ENCODE data around the gene TXNDC11.

- TF ChIP-seq SMC3 (conservative IDR thresholded peaks at IDR 0.05; ENCODE audit: insufficient read depth, low read depth, low read length) (no peak), CTCF (IDR thresholded peaks at IDR 0.05 in 2 of 3, conservative IDR thresholded peaks at IDR 0.05 in 1 of 3; ENCODE audit: insufficient read depth in 2 of 3, low read depth in 1 of 3, low read length in 3 of 3) (no peak), HNRNPH1 (optimal IDR thresholded peaks at IDR 0.05; ENCODE audit: low read depth, low read length) (no peak), ADNP (tag; IDR thresholded peaks at IDR 0.05) (no peak), ZNF121 (CRISPR knock-in tag; conservative IDR thresholded peaks at IDR 0.05) (no peak), RAD51 (IDR thresholded peaks at IDR 0.05; ENCODE audit: borderline replicate concordance, low read depth) (no peak), SP1 (CRISPR knock-in tag; IDR thresholded peaks at IDR 0.05) (no peak), FOXK2 (conservative IDR thresholded peaks at IDR 0.05 in 1 of 2, IDR thresholded peaks at IDR 0.05 in 1 of 2; ENCODE audit: low read depth in 2 of 2) (no peak), MBD1 (CRISPR knock-in tag; IDR thresholded peaks at IDR 0.05) (no peak), MXI1 (IDR thresholded peaks at IDR 0.05; ENCODE audit: low read depth, low read length) (no peak), ZFP36 (IDR thresholded peaks at IDR 0.05; ENCODE audit: low read depth, low read length, partially characterized antibody) (no peak)
- TF ChIP-seq, protein P1, sequence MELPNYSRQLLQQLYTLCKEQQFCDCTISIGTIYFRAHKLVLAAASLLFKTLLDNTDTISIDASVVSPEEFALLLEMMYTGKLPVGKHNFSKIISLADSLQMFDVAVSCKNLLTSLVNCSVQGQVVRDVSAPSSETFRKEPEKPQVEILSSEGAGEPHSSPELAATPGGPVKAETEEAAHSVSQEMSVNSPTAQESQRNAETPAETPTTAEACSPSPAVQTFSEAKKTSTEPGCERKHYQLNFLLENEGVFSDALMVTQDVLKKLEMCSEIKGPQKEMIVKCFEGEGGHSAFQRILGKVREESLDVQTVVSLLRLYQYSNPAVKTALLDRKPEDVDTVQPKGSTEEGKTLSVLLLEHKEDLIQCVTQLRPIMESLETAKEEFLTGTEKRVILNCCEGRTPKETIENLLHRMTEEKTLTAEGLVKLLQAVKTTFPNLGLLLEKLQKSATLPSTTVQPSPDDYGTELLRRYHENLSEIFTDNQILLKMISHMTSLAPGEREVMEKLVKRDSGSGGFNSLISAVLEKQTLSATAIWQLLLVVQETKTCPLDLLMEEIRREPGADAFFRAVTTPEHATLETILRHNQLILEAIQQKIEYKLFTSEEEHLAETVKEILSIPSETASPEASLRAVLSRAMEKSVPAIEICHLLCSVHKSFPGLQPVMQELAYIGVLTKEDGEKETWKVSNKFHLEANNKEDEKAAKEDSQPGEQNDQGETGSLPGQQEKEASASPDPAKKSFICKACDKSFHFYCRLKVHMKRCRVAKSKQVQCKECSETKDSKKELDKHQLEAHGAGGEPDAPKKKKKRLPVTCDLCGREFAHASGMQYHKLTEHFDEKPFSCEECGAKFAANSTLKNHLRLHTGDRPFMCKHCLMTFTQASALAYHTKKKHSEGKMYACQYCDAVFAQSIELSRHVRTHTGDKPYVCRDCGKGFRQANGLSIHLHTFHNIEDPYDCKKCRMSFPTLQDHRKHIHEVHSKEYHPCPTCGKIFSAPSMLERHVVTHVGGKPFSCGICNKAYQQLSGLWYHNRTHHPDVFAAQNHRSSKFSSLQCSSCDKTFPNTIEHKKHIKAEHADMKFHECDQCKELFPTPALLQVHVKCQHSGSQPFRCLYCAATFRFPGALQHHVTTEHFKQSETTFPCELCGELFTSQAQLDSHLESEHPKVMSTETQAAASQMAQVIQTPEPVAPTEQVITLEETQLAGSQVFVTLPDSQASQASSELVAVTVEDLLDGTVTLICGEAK (IDR thresholded peaks at IDR 0.05), result no peak
- TF ChIP-seq, protein P1 (CRISPR knock-in tag; IDR thresholded peaks at IDR 0.05), result no peak
Observed at GRCh38 chr16:11759163-11759834, 16.6 kb upstream of the TXNDC11 start.
